Activated naive CD8-positive, alpha-beta T cell (primary cell): ENCODE results near the gene PAIP2B.
"Not testable (repeated sequence)": the region's sequence is repeated elsewhere in the genome, so short reads cannot be mapped to it uniquely, and the experiment has no call there.

ENCODE experiments used
- H3K27ac Mint-ChIP-seq: one replicate; pipeline ENCODE4 v1.8.0; 2021; ENCODE audit warnings: mixed read lengths
- H3K27me3 Mint-ChIP-seq: one replicate; pipeline ENCODE4 v1.8.0; 2021; ENCODE audit warnings: mixed read lengths
- H3K36me3 Mint-ChIP-seq: one replicate; pipeline ENCODE4 v1.8.0; 2021; ENCODE audit warnings: mixed read lengths
- H3K4me1 Mint-ChIP-seq: one replicate; pipeline ENCODE4 v1.8.0; 2021; ENCODE audit warnings: low read depth, mixed read lengths
- H3K4me3 Mint-ChIP-seq: one replicate; pipeline ENCODE4 v1.8.0; 2021; ENCODE audit warnings: mild to moderate bottlenecking, mixed read lengths
- H3K9me3 Mint-ChIP-seq: one replicate; pipeline ENCODE4 v1.8.0; 2021; ENCODE audit warnings: low read depth, mixed read lengths

Gene PAIP2B

GRCh38 chr2:71235930-71236587 is 9.2 kb upstream of the PAIP2B start:
- H3K4me3 Mint-ChIP-seq = no peak overlapping the region
- H3K27ac Mint-ChIP-seq = no peak overlapping the region
- H3K27me3 Mint-ChIP-seq = no peaks in the 10 kb centered on the region
- H3K36me3 Mint-ChIP-seq = no peaks in the 10 kb centered on the region
- H3K9me3 Mint-ChIP-seq = no peaks in the 10 kb centered on the region
- no peaks in the 10 kb centered on the region for H3K4me1 Mint-ChIP-seq

DNA sequence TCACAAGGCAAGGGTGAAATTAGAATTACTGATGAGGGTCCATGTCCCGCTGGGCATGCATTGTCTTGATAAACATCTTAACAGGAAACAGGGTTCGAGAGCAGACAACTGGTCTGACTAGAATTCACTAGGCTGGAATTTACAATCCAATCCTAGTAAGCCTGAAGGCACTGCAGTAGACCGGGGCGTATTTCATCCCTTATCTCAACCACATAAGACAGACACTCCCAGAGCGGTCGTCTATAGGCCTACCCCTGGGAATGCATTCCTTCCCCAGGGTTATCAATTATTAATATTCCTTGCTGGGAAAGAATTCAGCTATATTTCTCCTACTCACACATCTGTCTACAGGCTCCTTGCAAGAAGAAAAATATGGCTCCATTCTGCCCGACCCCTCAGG is 6.2 kb upstream of the PAIP2B start:
- not testable (repeated sequence) for H3K9me3 Mint-ChIP-seq

DNA sequence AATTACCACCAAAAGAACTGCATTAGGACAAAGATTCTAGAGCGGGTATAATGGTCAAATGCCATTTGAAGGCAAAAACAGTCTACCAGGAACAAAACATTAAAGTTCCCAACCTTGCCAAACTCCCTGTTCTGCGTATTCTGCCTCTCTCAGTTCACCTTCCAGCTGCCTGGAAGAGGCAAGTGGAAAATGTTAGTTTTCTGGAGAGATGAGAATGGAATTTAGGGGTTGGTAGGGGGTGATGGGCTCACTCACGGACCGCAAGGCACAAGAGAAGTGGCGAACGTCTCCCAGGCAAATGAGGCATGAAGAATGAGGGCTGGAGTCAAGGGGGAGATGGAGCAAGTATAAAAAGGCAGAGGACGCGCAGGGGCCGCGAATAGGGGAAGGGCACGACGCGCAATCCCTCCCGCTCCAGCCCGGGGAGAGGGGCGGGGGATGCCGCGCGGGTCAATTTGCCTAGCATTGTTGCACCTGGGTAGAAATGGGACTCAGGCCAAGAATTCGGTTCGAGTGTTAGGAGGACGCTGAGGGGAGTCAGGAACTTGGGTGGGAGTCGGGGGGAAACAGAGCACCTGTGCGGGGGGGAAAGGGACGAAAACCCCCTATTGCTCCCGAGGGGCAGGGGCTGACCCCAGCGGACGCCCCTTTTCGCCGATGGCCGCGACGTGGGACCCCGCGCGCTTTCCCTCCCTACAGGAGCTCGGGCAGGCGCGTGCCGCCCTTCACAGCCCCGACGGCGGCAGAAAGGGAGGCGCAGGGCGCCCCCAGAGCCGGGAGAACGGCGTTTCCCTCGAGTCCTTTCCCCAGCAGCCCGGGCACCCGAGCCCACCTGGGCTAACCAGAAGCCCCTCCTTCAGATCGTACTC is 573 bp downstream of the PAIP2B start:
- no peaks in the 10 kb centered on the region for H3K27me3 Mint-ChIP-seq
- H3K9me3 Mint-ChIP-seq = no peaks in the 10 kb centered on the region
- peak overlapping the region; percentile 95 for H3K27ac Mint-ChIP-seq
- peaks cover 22% of the 10 kb centered on the region for H3K4me1 Mint-ChIP-seq
- peak overlapping the region; percentile 98 for H3K4me3 Mint-ChIP-seq
- peaks cover 4% of the 10 kb centered on the region for H3K36me3 Mint-ChIP-seq

More for the DNA sequence above, 6.2 kb upstream of the PAIP2B start:
- not testable (repeated sequence) for H3K36me3 Mint-ChIP-seq, H3K4me3 Mint-ChIP-seq, H3K27me3 Mint-ChIP-seq, H3K27ac Mint-ChIP-seq, H3K4me1 Mint-ChIP-seq

- Mint-ChIP-seq H3K4me1 (peaks cover 22% of the 10 kb centered on the region), H3K4me3 (peak overlapping the region; percentile 9), H3K27me3 (no peaks in the 10 kb centered on the region), H3K9me3 (no peaks in the 10 kb centered on the region), H3K27ac (no peak overlapping the region), H3K36me3 (peaks cover 4% of the 10 kb centered on the region)
Measured at GRCh38 chr2:71224935-71225334, 2.0 kb downstream of the PAIP2B start.

DNA sequence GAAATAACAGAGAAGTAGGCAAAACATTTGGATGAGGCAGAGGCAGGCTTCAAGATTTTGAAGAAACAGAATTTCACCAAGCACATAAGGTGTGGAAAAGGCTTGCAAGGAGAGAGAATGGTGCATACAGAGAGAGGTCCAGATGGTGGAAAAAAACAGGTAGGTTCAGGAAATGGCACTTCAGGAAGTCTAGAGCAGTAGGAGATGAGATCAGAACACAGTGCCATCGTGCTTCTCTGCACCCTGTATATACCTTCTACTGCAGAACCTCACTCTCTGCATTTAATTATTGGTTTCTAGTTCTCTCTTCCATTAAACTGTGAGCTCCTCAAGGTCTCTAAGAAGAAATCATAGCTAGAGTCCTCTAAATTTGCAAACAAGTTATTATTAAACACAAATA is 2.4 kb downstream of the PAIP2B start:
- no peak overlapping the region for H3K4me3 Mint-ChIP-seq
- H3K36me3 Mint-ChIP-seq = peaks cover 4% of the 10 kb centered on the region
- H3K27me3 Mint-ChIP-seq = no peaks in the 10 kb centered on the region
- H3K4me1 Mint-ChIP-seq = peaks cover 22% of the 10 kb centered on the region
- H3K9me3 Mint-ChIP-seq = no peaks in the 10 kb centered on the region
- H3K27ac Mint-ChIP-seq = no peak overlapping the region

- Mint-ChIP-seq H3K36me3 (peaks cover 4% of the 10 kb centered on the region), H3K4me3 (no peak overlapping the region), H3K27ac (no peak overlapping the region), H3K27me3 (no peaks in the 10 kb centered on the region), H3K9me3 (no peaks in the 10 kb centered on the region), H3K4me1 (peaks cover 22% of the 10 kb centered on the region)
Measured at GRCh38 chr2:71223767-71224333, 3.1 kb downstream of the PAIP2B start.

- peaks cover 15% of the 10 kb centered on the region for H3K4me1 Mint-ChIP-seq
- H3K27me3 Mint-ChIP-seq = no peaks in the 10 kb centered on the region
- no peak overlapping the region for H3K4me3 Mint-ChIP-seq
- H3K36me3 Mint-ChIP-seq = peaks cover 4% of the 10 kb centered on the region
- H3K9me3 Mint-ChIP-seq = no peaks in the 10 kb centered on the region
- H3K27ac Mint-ChIP-seq = no peak overlapping the region
Measured at GRCh38 chr2:71220743-71221142, 6.2 kb downstream of the PAIP2B start.

- Mint-ChIP-seq H3K27ac (no peak overlapping the region), H3K36me3 (peaks cover 5% of the 10 kb centered on the region)
Measured at GRCh38 chr2:71216501-71216900, 10.4 kb downstream of the PAIP2B start.

DNA sequence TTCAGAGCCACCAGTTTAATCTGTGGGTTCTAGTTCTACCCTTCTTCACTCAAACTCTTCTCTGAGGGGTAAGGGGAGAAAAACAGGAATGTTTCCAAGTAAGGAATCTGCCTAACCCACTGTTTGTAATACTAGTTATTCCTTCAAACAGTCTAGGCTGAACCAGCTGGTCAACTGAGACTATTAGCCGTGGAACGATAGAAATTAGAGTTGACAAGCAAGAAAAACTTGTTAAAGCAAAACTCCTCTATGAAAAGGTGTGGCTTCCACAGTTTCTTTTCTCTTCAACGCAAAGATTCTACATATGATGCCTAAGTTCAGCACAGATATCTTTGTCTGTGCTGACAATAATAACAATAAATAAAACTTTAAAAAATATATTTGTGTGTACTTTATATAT is 11.5 kb downstream of the PAIP2B start:
- no peaks in the 10 kb centered on the region for H3K27me3 Mint-ChIP-seq
- peaks cover 1% of the 10 kb centered on the region for H3K4me1 Mint-ChIP-seq
- no peaks in the 10 kb centered on the region for H3K9me3 Mint-ChIP-seq
- peaks cover 5% of the 10 kb centered on the region for H3K36me3 Mint-ChIP-seq
- H3K27ac Mint-ChIP-seq = no peak overlapping the region
- no peak overlapping the region for H3K4me3 Mint-ChIP-seq

More at GRCh38 chr2:71216501-71216900, 10.4 kb downstream of the PAIP2B start:
- Mint-ChIP-seq H3K27me3 (no peaks in the 10 kb centered on the region), H3K4me1 (peaks cover 1% of the 10 kb centered on the region), H3K4me3 (no peak overlapping the region), H3K9me3 (no peaks in the 10 kb centered on the region)

- no peaks in the 10 kb centered on the region for H3K9me3 Mint-ChIP-seq
- no peak overlapping the region for H3K27ac Mint-ChIP-seq
- peaks cover 1% of the 10 kb centered on the region for H3K4me1 Mint-ChIP-seq
- no peaks in the 10 kb centered on the region for H3K27me3 Mint-ChIP-seq
- H3K4me3 Mint-ChIP-seq = no peak overlapping the region
- H3K36me3 Mint-ChIP-seq = peaks cover 11% of the 10 kb centered on the region
Measured at GRCh38 chr2:71212336-71212735, 14.6 kb downstream of the PAIP2B start.

GRCh38 chr2:71210292-71210691 is 16.6 kb downstream of the PAIP2B start:
- Mint-ChIP-seq H3K27me3 (no peaks in the 10 kb centered on the region), H3K4me3 (no peak overlapping the region), H3K36me3 (peaks cover 16% of the 10 kb centered on the region), H3K9me3 (peaks cover 3% of the 10 kb centered on the region), H3K4me1 (no peaks in the 10 kb centered on the region), H3K27ac (no peak overlapping the region)

GRCh38 chr2:71208756-71209155 is 18.1 kb downstream of the PAIP2B start:
- Mint-ChIP-seq H3K27ac (no peak overlapping the region), H3K4me3 (no peak overlapping the region), H3K27me3 (no peaks in the 10 kb centered on the region), H3K36me3 (peaks cover 14% of the 10 kb centered on the region), H3K4me1 (no peaks in the 10 kb centered on the region), H3K9me3 (peaks cover 3% of the 10 kb centered on the region)

DNA sequence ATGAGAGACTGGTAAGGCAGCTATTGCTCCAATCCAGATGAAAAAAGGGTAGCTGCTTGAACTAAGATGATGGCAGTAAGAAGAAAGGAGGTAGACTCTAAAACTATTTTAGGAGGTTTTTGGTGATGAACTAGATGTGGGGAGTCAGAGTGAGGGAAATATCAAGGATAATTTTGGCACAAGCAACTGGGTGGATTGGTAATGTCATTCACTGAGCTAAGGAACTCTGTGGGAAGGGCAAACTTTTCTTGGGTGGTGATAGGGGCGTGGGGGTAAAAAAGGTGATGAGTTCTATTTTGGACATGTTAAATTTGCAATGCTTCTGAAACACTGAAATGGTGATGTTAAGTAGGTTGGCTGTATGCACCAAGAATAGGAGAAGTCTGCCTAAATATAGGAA is 19.3 kb downstream of the PAIP2B start:
- H3K27me3 Mint-ChIP-seq = no peaks in the 10 kb centered on the region
- no peak overlapping the region for H3K4me3 Mint-ChIP-seq
- H3K4me1 Mint-ChIP-seq = no peaks in the 10 kb centered on the region
- H3K27ac Mint-ChIP-seq = no peak overlapping the region
- peaks cover 3% of the 10 kb centered on the region for H3K9me3 Mint-ChIP-seq
- peaks cover 14% of the 10 kb centered on the region for H3K36me3 Mint-ChIP-seq

GRCh38 chr2:71206271-71206670 is 20.6 kb downstream of the PAIP2B start:
- peaks cover 3% of the 10 kb centered on the region for H3K9me3 Mint-ChIP-seq
- no peak overlapping the region for H3K4me3 Mint-ChIP-seq
- H3K27me3 Mint-ChIP-seq = no peaks in the 10 kb centered on the region
- H3K27ac Mint-ChIP-seq = no peak overlapping the region
- peaks cover 21% of the 10 kb centered on the region for H3K36me3 Mint-ChIP-seq
- H3K4me1 Mint-ChIP-seq = no peaks in the 10 kb centered on the region

DNA sequence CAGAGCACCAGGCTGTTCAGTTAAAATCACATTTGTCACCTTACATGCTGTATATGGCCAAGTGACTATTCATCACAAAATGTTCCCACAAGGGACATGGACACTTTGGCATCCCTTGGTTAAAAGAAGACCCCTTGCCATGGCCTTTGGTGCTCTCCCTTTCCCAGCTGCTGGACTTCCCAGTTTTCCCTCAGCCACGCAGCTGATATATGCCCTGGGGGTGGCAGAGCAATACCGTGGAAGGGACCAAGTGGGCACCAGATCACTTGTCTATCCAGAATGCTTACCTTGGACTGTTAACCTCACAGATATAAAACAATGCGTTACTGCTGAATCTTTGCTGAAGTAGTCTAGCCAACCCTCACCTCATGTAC is 35.3 kb downstream of the PAIP2B start:
- Mint-ChIP-seq H3K27ac (no peak overlapping the region), H3K4me3 (no peak overlapping the region), H3K9me3 (peaks cover 5% of the 10 kb centered on the region), H3K4me1 (no peaks in the 10 kb centered on the region), H3K36me3 (peaks cover 16% of the 10 kb centered on the region), H3K27me3 (no peaks in the 10 kb centered on the region)
